Mucosa of stomach (tissue), 1 donor: Measurements from ENCODE around the gene CPN1.
A peak's percentile ranks its signal among the peaks of the same experiment; 100 is the strongest.
"Not testable (repeated sequence)": the region's sequence is repeated elsewhere in the genome, so short reads cannot be mapped to it uniquely, and the experiment has no call there.

ENCODE experiments used
- H3K27me3 ChIP-seq: one replicate; pipeline ENCODE4 v1.7.0; 2013; ENCODE audit warnings: mild to moderate bottlenecking, low read length; ENCODE audit not compliant: control insufficient read depth, insufficient read depth
- H3K36me3 ChIP-seq: one replicate; pipeline ENCODE4 v1.7.0; 2013; ENCODE audit warnings: low read length; ENCODE audit not compliant: control insufficient read depth, insufficient read depth
- H3K4me1 ChIP-seq: one replicate; pipeline ENCODE4 v1.7.0; 2013; ENCODE audit warnings: mild to moderate bottlenecking, low read length; ENCODE audit not compliant: control insufficient read depth, insufficient read depth
- H3K4me3 ChIP-seq: one replicate; pipeline ENCODE4 v1.7.0; 2013; ENCODE audit warnings: low read length
- H3K9ac ChIP-seq: one replicate; pipeline ENCODE4 v1.7.0; 2013; ENCODE audit warnings: mild to moderate bottlenecking, low read length, moderate library complexity
- H3K9me3 ChIP-seq: one replicate; pipeline ENCODE4 v1.7.0; 2013; ENCODE audit warnings: mild to moderate bottlenecking, low read length, moderate library complexity; ENCODE audit not compliant: control insufficient read depth
- donor health status: Pancreatic carcinoma.

CPN1 gene

DNA sequence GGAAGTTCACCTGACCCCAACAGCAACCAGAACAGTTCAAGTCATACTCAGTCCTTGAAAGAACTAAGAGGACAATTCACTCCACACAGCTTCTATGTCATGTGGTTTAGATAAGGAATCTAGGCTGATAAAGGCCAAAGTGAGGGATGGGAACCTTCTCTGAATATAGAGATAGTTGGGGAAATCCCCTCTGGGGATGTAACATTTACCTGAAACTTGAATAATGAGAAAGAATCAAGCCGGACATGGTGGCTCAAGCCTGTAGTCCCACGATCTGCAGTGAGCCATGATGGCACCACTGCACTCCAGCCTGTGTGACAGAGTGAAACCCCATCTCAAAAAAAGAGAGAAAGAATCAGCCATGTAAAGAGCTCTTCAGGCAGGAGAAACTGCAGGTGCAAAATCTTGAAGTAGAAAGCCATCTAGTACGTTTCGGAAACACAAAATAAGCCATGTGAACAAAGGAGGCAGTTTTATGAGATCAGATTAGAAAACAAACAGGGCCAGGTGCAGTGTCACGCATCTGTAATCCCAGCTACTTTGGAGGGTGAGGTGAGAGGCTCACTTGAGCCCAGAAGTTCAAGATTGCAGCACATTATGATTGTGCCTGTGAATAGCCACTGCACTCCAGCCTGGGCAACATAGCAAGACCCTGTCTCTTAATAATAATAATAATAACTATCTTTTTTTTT lies 67.5 kb downstream of the CPN1 start:
- Histone ChIP-seq H3K4me1 (peaks cover under 1% of the 10 kb centered on the region), H3K9me3 (no peaks in the 10 kb centered on the region), H3K9ac (no peak overlapping the region), H3K4me3 (no peak overlapping the region), H3K36me3 (no peaks in the 10 kb centered on the region), H3K27me3 (no peaks in the 10 kb centered on the region)

DNA sequence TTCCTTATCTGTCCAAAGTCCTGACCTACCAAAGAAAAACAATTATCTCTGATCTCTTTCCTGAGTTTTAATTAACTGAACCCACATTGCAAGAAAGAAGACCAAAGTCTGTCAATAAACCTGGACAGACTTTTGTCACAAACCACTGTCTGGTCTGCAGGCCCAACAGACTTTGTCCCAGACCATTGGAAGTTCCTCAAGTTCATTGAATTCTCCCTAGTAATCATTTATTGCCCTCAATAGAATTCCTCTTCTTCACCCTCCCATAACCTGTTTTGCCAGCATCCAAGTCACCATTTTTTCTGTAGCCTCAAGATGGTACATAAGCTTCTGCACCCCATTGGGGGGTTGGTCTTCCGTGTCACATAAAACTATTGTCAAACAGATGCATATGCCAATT lies 68.0 kb downstream of the CPN1 start:
- H3K4me3 ChIP-seq, result no peak overlapping the region
- no peaks in the 10 kb centered on the region for H3K9me3 ChIP-seq
- no peak overlapping the region for H3K9ac ChIP-seq
- no peaks in the 10 kb centered on the region for H3K36me3 ChIP-seq
- H3K4me1 ChIP-seq, result peaks cover 5% of the 10 kb centered on the region
- no peaks in the 10 kb centered on the region for H3K27me3 ChIP-seq

DNA sequence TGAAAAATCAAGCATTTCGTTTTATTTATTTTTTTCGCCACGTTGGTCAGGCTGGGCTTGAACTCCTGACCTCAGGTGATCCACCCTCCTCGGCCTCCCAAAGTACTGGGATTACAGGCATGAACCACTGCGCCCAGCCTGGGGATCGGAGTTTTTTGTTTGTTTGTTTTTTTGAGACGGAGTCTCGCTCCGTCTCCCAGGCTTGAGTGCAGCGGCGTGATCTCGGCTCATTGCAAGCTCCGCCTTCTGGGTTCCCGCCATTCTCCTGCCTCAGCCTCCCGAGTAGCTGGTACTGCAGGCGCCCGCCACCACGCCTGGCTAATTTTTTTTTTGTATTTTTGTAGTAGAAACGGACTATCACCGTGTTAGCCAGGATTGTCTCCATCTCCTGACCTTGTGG lies 69.8 kb downstream of the CPN1 start:
- peaks cover 13% of the 10 kb centered on the region for H3K4me1 ChIP-seq
- H3K27me3 ChIP-seq, H3K9me3 ChIP-seq, H3K36me3 ChIP-seq, H3K4me3 ChIP-seq, H3K9ac ChIP-seq: not testable (repeated sequence)

DNA sequence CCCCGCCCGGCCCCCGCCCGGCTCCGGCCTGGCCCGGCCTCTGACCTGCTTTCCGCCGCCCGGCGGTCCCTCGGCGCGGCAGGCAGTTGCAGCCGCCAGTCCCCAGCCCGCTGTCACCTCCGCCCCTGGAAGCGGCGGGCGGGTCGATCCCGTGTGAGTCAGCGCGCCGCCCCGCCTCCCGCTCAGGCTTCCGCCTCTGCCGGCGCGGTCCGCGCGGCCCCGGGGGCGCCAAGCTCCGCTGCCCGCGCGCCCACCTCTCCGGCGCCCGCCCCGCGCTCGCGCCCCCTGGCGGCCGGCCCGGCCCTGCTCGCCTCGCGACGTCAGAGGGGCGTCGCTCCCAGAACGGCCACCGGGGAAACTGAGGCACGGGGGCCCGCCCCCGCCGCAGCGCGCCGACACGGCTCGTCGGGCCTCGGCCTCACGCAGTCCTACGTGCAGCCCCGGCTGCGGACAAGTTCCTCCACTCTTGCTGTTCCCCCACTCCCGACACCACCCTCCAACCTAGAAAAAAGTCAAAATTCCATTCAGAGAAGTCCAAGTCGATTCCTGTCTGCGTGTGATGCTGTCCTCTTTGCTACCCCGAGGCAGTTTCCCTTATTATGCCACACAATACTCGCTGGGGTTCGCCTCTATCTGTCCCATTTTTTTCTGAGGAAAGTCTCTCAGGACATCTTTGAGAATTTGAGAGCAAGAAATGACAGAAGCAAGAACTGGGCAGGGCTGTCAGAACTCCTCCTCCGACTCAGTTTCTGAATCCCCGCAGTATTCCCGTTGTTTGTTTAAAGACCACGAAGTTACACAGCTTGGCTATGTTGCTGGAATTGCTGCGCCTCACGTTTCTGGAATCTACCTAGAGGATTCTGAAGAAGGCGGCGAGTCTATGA lies 71.6 kb downstream of the CPN1 start, which contains the start of gene DNMBP:
Gene DNMBP (minus strand): TSS at position 155 of the 884 bp plus-strand sequence. CDS start 37,823 bp downstream, outside the sequence.
- Histone ChIP-seq H3K4me1 (peaks cover 13% of the 10 kb centered on the region), H3K27me3 (no peaks in the 10 kb centered on the region), H3K9me3 (no peaks in the 10 kb centered on the region), H3K9ac (peak within 1 kb of the TSS; percentile 73), H3K36me3 (no peaks in the 10 kb centered on the region), H3K4me3 (peak within 1 kb of the TSS; percentile 72)

DNA sequence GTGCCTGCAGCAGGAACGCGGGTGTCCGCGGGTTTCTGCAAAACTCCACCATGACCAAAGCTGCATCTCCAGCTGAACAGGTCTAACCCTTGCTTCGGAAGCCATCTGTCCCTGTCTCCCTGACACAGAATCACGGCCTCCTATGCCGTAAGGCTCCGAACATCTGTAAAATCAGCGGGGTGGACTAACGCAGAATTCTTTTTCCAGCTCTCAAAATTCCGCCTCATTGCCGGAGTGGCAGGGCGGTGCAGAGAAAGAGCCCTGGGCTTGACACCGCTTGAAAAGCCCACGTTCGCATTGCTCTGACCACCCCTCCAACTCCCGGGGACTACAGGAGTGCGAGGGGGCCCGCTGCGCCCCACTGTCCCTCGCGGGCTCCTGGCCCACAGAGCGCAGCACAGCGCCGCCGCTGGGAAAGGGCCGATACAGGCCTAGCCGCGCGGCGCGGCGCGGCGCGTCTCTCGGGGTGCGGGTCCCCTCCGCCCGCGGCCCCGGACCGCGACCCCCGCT lies 72.3 kb downstream of the CPN1 start:
- H3K9me3 ChIP-seq, result no peaks in the 10 kb centered on the region
- H3K4me1 ChIP-seq, result peaks cover 13% of the 10 kb centered on the region
- no peaks in the 10 kb centered on the region for H3K27me3 ChIP-seq
- H3K36me3 ChIP-seq, result no peaks in the 10 kb centered on the region
- peak overlapping the region; percentile 73 for H3K9ac ChIP-seq
- peak overlapping the region; percentile 72 for H3K4me3 ChIP-seq

DNA sequence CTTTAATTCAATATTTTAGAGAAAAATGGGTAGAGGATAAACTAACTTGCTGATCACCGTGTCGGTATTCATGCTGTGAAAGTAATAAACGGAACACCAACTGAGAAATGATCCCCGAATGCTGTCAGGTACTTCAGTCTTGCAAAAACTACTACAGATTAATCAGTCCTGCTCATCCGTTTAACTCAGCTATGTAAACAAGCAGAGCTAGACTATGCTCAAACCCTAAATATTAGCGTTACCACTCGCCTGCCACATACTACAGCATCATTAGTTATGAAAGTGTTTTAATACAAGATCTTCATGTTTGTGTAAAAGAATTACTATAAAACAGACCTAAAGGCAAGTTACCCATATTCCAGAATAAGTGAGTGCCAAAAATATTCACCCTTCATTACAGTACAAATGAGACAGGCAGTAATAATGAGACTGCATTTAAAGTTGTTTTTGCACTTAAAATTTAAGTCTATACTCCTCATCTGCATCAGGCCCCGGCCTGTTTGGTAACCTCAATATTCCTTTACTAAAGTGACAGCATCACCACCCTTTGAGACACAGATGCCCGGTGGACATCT lies 72.9 kb downstream of the CPN1 start:
- Histone ChIP-seq H3K4me3 (peak overlapping the region; percentile 72), H3K27me3 (no peaks in the 10 kb centered on the region), H3K9ac (peak overlapping the region; percentile 73), H3K4me1 (peaks cover 13% of the 10 kb centered on the region), H3K36me3 (no peaks in the 10 kb centered on the region), H3K9me3 (no peaks in the 10 kb centered on the region)

DNA sequence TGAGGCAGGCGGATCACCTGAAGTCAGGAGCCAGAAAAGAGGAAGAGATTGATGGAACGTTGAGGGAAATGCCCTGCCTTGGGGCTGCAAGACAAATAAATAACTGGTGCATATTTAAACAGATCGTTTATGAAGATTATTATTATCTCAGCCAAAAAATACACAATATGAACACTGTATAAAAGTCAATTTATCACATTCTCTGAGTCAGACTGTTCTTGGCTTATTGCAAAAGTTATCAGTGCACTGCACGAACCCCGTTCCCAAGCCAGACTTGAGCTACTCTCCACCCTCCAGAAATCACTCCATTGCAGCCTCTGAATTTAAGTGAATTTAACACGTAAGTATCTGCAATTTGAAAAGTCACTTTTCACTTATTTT lies 73.5 kb downstream of the CPN1 start:
- no peaks in the 10 kb centered on the region for H3K9me3 ChIP-seq
- no peak overlapping the region for H3K4me3 ChIP-seq
- peaks cover 13% of the 10 kb centered on the region for H3K4me1 ChIP-seq
- H3K27me3 ChIP-seq, result no peaks in the 10 kb centered on the region
- peak overlapping the region; percentile 73 for H3K9ac ChIP-seq
- no peaks in the 10 kb centered on the region for H3K36me3 ChIP-seq

DNA sequence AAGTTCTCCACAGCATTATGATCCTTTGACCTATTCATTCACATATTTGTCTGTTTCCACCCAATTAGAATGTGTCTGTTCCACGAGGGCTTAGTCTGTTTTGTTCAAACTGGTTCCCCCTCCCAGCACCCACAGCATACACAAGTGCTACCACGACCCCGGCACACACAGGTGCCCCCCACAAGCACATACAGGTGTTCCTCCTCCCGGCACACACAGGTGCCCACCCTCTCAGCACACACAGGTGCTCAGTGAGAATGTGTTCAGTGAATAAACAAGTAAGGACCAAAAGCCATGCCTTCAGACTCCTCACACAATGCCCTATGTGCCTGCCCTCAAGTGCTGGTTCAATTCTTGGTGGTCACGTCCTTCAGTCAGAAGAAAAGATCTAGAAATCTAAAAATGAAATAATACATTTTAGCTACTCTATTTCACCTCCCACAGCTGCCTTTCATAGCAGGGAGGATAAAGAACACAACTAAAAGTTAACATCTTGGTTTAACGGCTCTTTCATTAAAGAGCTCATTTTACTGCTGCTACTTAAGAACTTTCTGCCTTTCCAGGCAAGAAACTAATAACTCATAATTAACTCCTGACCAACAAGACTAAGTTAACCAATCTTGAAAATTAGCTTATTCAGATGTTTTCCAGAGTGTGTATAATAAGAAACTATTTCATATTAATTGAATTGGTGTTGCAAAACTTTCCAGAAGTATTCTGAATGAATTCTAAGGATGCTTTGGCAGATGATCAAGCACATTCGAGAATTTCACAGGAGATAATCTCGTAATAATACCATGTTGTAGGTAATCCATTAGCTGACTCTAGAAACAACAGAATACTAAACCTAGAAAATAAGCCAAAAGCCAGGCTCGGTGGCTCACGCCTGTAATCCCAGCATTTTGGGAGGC lies 74.2 kb downstream of the CPN1 start:
- Histone ChIP-seq H3K9me3 (no peaks in the 10 kb centered on the region), H3K9ac (no peak overlapping the region), H3K4me1 (peaks cover 13% of the 10 kb centered on the region), H3K4me3 (no peak overlapping the region), H3K27me3 (no peaks in the 10 kb centered on the region), H3K36me3 (no peaks in the 10 kb centered on the region)

DNA sequence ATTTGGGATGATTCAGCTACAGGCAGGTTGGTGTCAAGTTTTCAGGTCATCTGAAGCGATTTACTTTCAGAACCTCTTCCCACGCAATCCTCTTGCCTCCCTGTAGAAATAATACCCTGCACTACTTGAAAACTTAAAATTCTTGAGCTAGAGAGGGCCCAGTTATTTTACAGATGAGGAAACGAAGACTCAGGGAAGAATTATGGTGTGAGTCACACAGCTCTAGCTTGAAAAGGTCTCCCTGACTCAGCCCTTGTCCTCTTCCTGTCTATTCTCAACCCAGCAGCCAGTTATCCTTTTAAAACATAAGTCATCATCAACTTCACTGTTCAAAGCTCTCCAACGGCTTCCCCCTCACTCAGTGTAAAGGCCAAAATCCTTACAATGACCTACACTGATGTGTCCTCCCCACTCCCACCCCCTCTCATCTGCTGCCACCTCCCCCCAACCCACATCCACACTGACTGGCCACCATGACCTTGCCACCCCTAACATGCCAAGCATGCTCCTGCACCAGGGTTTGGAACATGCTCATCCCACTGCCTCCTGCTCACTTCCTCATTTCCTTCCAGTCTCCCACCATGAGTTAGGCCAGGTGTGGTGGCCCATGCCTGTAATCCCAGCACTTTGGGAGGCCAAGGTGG lies 75.3 kb downstream of the CPN1 start:
- no peaks in the 10 kb centered on the region for H3K9me3 ChIP-seq
- no peaks in the 10 kb centered on the region for H3K36me3 ChIP-seq
- no peak overlapping the region for H3K4me3 ChIP-seq
- no peak overlapping the region for H3K9ac ChIP-seq
- H3K27me3 ChIP-seq, result no peaks in the 10 kb centered on the region
- H3K4me1 ChIP-seq, result peaks cover 18% of the 10 kb centered on the region

DNA sequence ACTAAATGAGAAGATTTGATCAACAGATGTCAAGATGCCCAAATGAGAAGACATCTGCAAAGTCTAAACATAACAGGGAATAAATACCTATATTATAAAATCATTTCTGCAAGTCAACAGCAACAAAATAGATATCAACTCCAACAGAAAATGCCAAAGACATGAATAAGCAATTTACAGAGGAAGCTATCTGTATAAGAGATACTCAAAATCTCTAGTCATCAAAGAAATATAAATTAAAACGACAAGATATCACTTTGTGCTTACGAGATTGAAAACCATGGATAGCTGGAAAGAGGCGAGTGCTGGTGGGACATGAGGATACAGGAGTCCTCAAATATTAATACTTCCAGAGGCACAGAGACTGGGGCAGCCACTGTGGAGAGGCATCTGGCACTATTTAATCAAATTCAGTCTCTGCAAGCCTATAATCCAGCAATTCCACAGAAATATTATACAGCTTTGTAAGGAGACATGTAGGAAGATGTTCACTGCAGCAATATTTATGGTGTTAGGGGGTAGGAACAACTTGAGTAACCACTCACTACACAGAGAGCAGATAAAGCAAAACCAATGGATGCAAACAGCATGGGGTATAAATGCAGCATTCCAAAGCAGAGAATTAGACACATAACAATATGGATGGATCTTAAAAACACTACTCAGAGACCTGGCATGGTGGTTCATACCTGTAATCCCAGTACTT lies 76.7 kb downstream of the CPN1 start:
- Histone ChIP-seq H3K9ac (no peak overlapping the region), H3K9me3 (no peaks in the 10 kb centered on the region), H3K4me3 (no peak overlapping the region), H3K27me3 (no peaks in the 10 kb centered on the region), H3K36me3 (no peaks in the 10 kb centered on the region), H3K4me1 (peaks cover 19% of the 10 kb centered on the region)
